OCI-M1 (cell line): ENCODE measurements around the gene MAPK1.
"Not testable (repeated sequence)": the region's sequence is repeated elsewhere in the genome, so short reads cannot be mapped to it uniquely, and the experiment has no call there.

Experiments used
- DNase-seq: peaks from one replicate; lab custom pipeline; 2025; lab: John Stamatoyannopoulos, UW

Gene MAPK1

GRCh38 chr22:21867528-21868266, at the start of gene MAPK1:
Gene MAPK1, minus strand, starts transcription at chr22:21867645. Its CDS starts 205 bp downstream, at chr22:21867440.
- peak; percentile 99 for DNase-seq

DNA sequence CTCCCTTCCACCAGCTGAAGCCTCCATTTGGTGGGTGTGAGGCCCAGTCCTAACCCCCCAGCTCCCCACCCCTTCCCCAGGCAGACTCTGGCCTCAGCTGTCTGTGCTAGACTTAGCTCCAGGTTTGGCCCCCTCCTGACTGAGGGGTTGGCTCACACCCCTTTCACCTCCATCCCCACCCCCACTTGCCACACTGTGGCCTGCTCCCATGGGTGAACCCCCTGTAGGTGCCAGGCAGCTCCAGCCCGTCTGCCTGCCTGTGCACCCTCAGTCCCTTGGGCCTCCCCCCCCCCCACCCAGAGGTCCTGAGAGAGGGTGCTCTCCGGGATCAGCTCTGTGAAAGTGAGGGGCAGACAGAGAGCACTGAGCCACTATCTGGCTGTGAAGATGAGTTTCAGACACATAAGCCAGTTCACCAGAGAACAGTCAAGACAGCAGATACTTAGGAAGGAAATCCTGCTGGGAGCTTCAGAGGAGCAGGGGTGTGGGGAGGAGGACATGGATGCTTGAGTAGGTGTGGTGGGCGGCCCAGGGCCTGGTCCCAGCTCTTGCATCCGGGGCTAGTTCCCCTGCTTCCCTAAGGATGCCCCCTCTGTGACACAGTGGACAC, 49.0 kb upstream of the MAPK1 start:
- DNase-seq: no peak

- DNase-seq: no peak
These were observed 48.3 kb upstream of the MAPK1 start for GRCh38 chr22:21915624-21916308.

- not testable (repeated sequence) for DNase-seq
These were observed 46.7 kb upstream of the MAPK1 start for GRCh38 chr22:21914033-21914642.

- not testable (repeated sequence) for DNase-seq
These were observed 42.9 kb upstream of the MAPK1 start for GRCh38 chr22:21910367-21910766.

DNA sequence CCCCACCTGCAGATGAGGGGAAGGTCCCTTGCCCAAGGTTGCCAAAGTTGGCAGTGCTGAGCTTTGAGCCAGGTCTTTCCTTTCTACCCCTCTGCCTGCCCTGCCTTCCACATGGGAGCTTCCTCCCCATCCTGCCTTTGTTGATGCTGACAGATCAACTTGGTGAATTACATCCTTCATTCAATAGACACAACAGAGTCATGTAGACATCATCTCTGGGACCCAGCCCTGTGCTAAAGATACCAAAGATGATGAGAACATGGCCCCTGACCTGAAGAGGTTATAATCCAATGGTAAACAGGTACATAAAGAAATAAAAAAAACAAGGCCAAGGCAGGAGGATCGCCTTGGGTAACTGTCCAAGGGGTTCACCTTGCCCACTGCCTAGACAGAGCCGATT, 42.4 kb upstream of the MAPK1 start:
- DNase-seq: no peak

GRCh38 chr22:21907638-21908522, 40.4 kb upstream of the MAPK1 start:
- DNase-seq: no peak

DNA sequence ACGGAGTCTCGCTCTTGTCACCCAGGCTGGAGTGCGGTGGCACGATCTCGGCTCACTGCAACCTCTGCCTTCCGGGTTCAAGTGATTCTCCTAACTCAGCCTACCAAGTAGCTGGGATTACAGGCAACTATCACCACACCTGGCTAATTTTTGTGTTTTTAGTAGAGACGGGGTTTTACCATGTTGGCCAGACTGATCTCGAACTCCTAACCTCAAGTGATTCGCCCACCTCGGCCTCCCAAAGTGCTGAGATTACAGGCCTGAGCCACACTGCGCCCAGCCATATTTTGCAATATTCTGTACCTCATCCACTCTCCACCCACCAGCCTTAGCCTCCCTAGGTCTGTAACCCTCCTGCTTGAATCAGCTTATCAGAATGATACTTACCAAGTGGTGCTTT, 37.8 kb upstream of the MAPK1 start:
- not testable (repeated sequence) for DNase-seq

DNA sequence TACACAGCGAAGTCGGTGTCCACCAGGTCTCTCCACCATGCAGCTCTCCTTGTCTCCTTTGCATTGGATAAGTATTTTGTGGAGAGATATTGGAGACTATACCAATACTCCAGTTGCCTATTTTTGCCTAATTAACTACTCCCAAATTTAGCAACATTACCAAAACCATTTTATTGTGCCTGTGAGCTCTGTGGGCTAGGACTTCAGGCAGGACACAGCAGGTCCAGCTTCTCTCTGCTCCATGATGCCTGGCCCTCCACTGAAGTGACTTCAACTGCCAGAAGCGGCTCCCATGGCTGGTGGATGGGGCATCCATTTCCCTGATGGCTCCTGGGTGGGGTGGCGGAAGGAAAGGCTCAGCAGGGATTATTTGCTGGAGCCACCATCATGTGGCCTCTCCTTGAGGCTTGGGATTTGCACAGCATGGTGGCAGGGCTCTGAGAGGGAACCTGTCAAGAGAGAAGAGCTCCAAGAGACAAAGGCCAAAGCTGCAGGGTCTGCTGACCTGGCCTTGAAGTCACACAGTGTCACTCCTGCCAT, 36.9 kb upstream of the MAPK1 start:
- no peak for DNase-seq

DNA sequence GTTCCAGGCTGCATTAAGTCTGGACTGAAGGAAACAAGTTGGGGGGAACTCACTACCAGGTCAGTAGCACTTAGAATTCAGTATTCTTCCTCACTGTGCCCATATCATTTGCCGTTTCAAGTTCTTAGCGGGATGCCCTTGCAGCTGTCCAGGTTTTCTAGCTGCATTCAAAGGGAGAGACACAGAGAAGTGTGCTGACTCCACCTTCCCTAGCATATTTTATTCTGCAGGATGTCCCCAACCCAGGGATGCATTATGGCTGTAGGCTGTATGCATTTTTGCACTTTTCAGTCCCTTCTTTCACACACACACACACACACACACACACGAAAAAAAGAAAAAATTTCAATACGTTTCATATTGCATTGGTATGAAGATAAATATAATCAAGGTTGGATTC, 35.8 kb upstream of the MAPK1 start:
- DNase-seq: no peak

GRCh38 chr22:21902296-21903087, 35.0 kb upstream of the MAPK1 start:
- DNase-seq: no peak

DNA sequence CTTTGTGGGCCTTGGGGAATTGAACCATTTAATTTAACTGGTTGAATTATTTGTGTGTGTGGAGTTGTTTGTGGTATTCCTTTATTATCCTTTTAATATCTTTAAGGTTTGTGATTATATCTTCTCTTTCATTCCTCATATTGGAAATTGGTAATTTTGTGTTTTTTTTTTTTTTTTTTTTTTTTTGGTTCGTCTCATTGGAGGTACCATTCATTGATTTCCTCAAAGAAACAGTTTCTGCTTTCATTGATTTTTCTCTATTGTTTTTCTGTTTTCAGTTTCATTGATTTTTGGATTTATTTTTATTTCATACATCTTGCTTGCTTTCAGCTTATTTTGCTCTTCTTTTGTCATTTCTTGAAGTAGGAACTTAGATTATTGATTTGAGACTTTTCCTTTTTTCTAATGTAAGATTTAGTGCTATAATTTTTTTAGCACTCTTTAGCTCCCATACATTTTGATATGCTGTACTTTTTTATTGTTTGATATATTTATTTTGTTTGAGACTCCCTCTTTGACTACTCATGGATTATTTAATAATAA, 31.0 kb upstream of the MAPK1 start:
- no peak for DNase-seq

DNA sequence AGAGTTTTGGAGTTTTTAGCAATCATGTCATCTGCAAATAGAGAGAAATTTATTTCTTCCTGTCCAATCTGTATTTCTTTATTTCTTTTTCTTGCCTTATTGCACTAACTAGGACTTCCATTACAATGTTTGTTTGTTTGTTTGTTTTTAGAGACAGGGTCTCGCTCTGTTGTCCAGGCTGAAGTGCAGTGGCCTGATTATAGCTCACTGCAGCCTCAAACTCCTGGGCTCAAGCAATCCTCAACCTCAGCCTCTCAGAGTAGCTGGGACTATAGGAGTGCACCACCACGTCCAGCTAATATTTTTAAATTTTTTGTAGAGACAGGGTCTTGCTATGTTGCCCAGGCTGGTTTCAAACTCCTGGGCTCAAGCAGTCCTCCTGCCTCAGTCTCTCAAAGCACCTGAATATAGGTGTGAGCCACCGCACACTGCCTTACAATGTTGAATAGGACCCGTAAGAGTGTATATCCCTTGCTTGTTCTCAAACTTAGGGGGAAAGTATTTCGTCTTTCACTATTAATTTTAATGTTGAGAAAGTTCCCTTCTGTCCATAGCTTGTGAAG, 29.6 kb upstream of the MAPK1 start:
- no peak for DNase-seq

- DNase-seq: not testable (repeated sequence)
These were observed 28.8 kb upstream of the MAPK1 start for GRCh38 chr22:21896275-21896674.

GRCh38 chr22:21894799-21895198, 27.4 kb upstream of the MAPK1 start:
- DNase-seq: no peak

DNA sequence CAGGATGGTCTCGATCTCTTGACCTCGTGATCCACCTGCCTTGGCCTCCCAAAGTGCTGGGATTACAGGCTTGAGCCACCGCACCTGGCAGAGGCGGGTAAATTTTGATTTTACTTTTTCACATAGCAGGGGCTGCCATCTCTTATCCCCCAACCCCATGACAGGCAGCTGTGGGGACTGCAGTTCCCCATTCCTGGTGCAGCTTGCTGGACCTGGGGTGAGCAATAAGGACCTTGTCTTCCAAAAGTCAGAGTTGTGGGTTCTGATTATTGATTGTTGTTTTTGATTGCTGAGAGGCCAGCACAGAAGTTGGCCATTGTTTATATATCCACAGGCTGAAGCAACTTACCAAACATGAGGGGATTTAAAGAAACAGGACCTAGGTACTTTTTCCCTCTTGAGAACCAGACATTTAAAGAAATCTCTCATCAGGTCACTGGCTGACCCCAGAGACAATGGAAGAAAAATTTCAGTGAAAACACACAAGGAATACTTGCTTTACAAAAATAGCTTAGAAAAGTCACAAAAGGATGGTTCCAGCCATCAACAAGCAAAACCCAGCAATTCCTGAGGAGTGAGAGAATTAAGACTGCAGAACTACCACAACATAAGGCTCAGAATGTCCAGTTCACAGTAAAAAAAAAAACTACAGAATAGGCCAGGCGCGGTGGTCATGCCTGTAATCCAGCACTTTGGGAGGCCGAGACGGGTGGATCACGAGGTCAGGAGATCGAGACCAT, 22.0 kb upstream of the MAPK1 start:
- DNase-seq: no peak

DNA sequence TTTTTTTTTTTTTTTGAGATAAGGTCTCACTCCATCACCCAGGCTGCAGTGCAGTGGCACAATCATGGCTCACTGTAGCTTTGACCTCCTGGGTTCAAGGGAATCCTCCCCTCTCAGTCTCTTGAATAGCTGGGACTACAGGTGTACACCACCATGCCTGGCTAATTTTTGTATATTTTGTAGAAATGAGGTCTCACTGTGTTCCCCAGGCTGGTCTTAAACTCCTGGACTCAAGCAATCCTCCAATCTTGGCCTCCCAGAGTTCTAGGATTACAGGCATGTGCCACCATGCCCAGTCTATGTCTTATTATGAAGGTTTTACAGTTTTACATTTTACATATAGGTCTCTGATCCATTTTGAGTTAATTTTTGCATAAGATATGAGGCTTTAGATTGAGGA, 20.4 kb upstream of the MAPK1 start:
- DNase-seq: no peak

GRCh38 chr22:21883930-21884329, 16.5 kb upstream of the MAPK1 start:
- DNase-seq: not testable (repeated sequence)

DNA sequence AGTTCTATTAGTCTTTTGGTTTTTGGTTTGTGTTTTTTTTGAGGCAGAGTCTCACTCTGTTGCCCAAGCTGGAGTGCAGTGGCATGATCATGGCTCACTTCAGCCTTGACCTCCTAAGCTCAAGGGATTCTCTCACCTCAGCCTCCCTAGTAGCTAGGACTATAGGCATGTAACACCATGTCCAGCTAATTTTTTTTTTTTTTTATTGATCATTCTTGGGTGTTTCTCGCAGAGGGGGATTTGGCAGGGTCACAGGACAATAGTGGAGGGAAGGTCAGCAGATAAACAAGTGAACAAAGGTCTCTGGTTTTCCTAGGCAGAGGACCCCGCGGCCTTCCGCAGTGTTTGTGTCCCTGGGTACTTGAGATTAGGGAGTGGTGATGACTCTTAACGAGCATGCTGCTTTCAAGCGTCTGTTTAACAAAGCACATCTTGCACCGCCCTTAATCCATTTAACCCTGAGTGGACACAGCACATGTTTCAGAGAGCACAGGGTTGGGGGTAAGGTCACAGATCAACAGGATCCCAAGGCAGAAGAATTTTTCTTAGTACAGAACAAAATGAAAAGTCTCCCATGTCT, 15.4 kb upstream of the MAPK1 start:
- DNase-seq: not testable (repeated sequence)
